CD14-positive monocyte (primary cell): ENCODE measurements around the gene FCER1A. TPM values are rescaled to one million over a fixed set of nuclear protein-coding genes. Genes with fewer than 3 reads are reported as not detected.

Experiments
- DNase-seq, 3 donors: peaks; one replicate each; pipeline ENCODE4 v3.0.0-alpha.2; 2011 to 2022
- H2AFZ ChIP-seq: 2 replicates; pipeline ENCODE4 v1.6.0; 2012; ENCODE audit warnings: mild to moderate bottlenecking, low read depth, low read length, inconsistent platforms; ENCODE audit not compliant: insufficient read depth, poor library complexity, severe bottlenecking
- H3K27ac ChIP-seq, 2 donors: 1 replicate in 1 of 2; 2 replicates in 1 of 2; pipeline ENCODE4 v1.5.1; 2012 to 2013; ENCODE audit warnings: low read length in 2 of 2, control low read depth in 1 of 2, inconsistent platforms in 1 of 2, low read depth in 1 of 2, mild to moderate bottlenecking in 1 of 2
- H3K27me3 ChIP-seq, 2 donors: one replicate each; pipeline versions ENCODE4 v1.6.0 to v1.6.1; 2011 to 2013; ENCODE audit warnings: low read length in 2 of 2; ENCODE audit not compliant: control insufficient read depth in 2 of 2, insufficient read depth in 2 of 2
- H3K36me3 ChIP-seq, 2 donors: replicated peaks in 1 of 2; 1 replicate in 1 of 2; 2 replicates in 1 of 2; pipeline versions ENCODE4 v1.5.1 to v1.6.1; 2012 to 2013; ENCODE audit warnings: low read length in 2 of 2, control low read depth in 1 of 2, inconsistent platforms in 1 of 2, mild to moderate bottlenecking in 1 of 2; ENCODE audit not compliant: insufficient read depth in 2 of 2, control insufficient read depth in 1 of 2
- H3K4me1 ChIP-seq, 2 donors: 1 replicate in 1 of 2; 2 replicates in 1 of 2; pipeline versions ENCODE4 v1.5.1 to v1.6.1; 2012 to 2013; ENCODE audit warnings: low read length in 2 of 2, control low read depth in 1 of 2, inconsistent platforms in 1 of 2, mild to moderate bottlenecking in 1 of 2, moderate library complexity in 1 of 2; ENCODE audit not compliant: insufficient read depth in 2 of 2, control insufficient read depth in 1 of 2
- H3K4me2 ChIP-seq: replicated peaks from 2 replicates; pipeline ENCODE3; 2012; ENCODE audit warnings: low read length, moderate library complexity, mild to moderate bottlenecking; ENCODE audit not compliant: poor library complexity, severe bottlenecking; ENCODE audit errors: extremely low read depth
- H3K4me3 ChIP-seq, 3 experiments: fragments of 200-600 bp in 1 of 3; sonication (generic) in 1 of 3; replicated peaks in 1 of 3; 1 replicate in 2 of 3; 2 replicates in 1 of 3; pipeline ENCODE4 v1.5.1; 2011 to 2013; ENCODE audit warnings: low read length in 3 of 3, mild to moderate bottlenecking in 3 of 3, control low read depth in 2 of 3, low read depth in 2 of 3, inconsistent platforms in 1 of 3, moderate library complexity in 1 of 3
- H3K79me2 ChIP-seq: 2 replicates; pipeline ENCODE4 v1.6.0; 2012; ENCODE audit warnings: mild to moderate bottlenecking, control low read depth, inconsistent platforms, low read length, moderate library complexity; ENCODE audit not compliant: insufficient read depth
- H3K9ac ChIP-seq: 2 replicates; pipeline ENCODE4 v1.6.0; 2017; ENCODE audit warnings: low read length, mild to moderate bottlenecking; ENCODE audit not compliant: insufficient read depth, poor library complexity, severe bottlenecking
- H3K9me3 ChIP-seq, 2 donors: replicated peaks in 1 of 2; 1 replicate in 1 of 2; 2 replicates in 1 of 2; pipeline versions ENCODE4 v1.5.1 to v1.6.1; 2012 to 2013; ENCODE audit warnings: low read length in 2 of 2, control low read depth in 1 of 2; ENCODE audit not compliant: control insufficient read depth in 1 of 2, insufficient read depth in 1 of 2
- H4K20me1 ChIP-seq: 2 replicates; pipeline ENCODE4 v1.6.0; 2012; ENCODE audit warnings: mild to moderate bottlenecking, low read length, control low read depth, moderate library complexity; ENCODE audit not compliant: insufficient read depth
- H3K27ac Mint-ChIP-seq, 7 donors: one replicate each; pipeline ENCODE4 v1.8.0; 2020; ENCODE audit warnings: mild to moderate bottlenecking in 7 of 7, mixed read lengths in 7 of 7, moderate library complexity in 6 of 7, inconsistent platforms in 2 of 7
- H3K27me3 Mint-ChIP-seq, 3 donors: one replicate each; pipeline ENCODE4 v1.8.0; 2021 to 2022; ENCODE audit warnings: low read depth in 3 of 3, mild to moderate bottlenecking in 3 of 3, mixed read lengths in 3 of 3, moderate library complexity in 3 of 3, inconsistent platforms in 1 of 3
- H3K36me3 Mint-ChIP-seq, 2 donors: one replicate each; pipeline ENCODE4 v1.8.0; 2020; ENCODE audit warnings: mixed read lengths in 2 of 2, inconsistent platforms in 1 of 2, mild to moderate bottlenecking in 1 of 2
- H3K4me1 Mint-ChIP-seq: one replicate; pipeline ENCODE4 v1.8.0; 2020; ENCODE audit warnings: mild to moderate bottlenecking, mixed read lengths
- H3K4me3 Mint-ChIP-seq, 2 donors: one replicate each; pipeline ENCODE4 v1.8.0; 2020; ENCODE audit warnings: mild to moderate bottlenecking in 2 of 2, mixed read lengths in 2 of 2, moderate library complexity in 1 of 2
- H3K9me3 Mint-ChIP-seq, 7 donors: one replicate each; pipeline ENCODE4 v1.8.0; 2020 to 2022; ENCODE audit warnings: mixed read lengths in 7 of 7, mild to moderate bottlenecking in 6 of 7, moderate library complexity in 6 of 7, inconsistent platforms in 2 of 7
- WGBS: methylation state at CpG from one replicate; pipeline ENCODE4 v1.1.5; 2013; ENCODE audit warnings: missing lambda C conversion rate; ENCODE audit not compliant: insufficient coverage; 5-methylcytosine and 5-hydroxymethylcytosine counted together
- intact Hi-C, 2 donors: fragments of 100-400 bp; cut with micrococcal nuclease; formaldehyde crosslinking; loops; one replicate each; pipeline versions ENCODE4 v1.15.0 to v1.15.1; 2023
- polyA plus RNA-seq, 3 donors: library from polyadenylated mRNA; depleted of rRNA in 1 of 3; unstranded in 2 of 3; stranded (reverse) in 1 of 3; fragments of 300-500 nt in 2 of 3; fragments of >200 nt in 1 of 3; fragmentation: Illumina TruSeq in 2 of 3; gene quantifications; 1 replicate in 2 of 3; 2 replicates in 1 of 3; pipeline ENCODE4 v1.2.3, GENCODE V29; 2012 to 2021
- TF ChIP-seq, protein P1 (sequence below): fragments of 200-600 bp; IDR thresholded peaks from one replicate; pipeline ENCODE4 v1.8.0; 2022; ENCODE audit warnings: antibody characterized with exemption, mild to moderate bottlenecking

FCER1A gene
- polyA plus RNA-seq, 3 donors: 8.4 to 29.6 (median 11.8) TPM

DNA sequence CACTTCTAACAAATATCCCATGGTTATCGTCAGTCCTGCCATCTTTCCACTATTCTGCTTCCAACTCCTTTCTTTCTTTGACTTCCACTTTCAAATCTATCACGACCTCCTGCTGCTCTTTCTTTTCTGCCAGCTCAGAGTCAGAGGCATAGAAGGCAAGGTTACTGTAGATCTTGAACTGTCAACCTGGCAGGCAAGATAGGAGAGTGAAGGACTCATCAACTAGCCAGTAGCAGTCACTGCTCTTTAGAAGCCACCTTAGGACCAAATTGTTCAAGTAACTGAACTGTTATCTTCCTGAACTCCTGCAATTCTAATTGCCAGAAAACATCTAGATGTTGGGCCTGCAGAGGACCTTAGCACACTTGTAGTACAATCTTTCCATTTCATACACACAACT lies 13.1 kb upstream of the FCER1A start:
- 100% methylated on average over 2 of the region's 2 CpGs for WGBS
- H2AFZ ChIP-seq: no peak overlapping the region

DNA sequence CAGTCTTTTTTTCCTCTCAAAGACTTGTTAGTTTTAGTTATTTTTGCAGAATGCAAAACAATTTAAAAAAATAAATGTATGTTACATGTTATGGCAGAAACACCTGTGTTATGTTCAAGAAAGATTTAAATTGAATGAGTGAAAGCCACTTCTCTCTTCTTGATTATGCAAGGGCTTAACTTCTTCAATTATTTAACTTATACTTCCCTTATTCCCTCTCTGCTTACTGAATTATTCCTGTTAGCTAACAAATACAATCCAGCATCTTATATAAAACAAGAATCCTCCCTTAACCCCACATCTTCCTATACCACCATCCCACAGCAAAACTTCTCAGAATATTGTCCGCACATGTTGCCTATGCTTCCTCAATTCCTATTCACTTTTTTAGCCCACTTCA lies 10.7 kb upstream of the FCER1A start:
- Histone ChIP-seq H3K4me3 (peak overlapping the region in 1 of 3 experiments; percentile 67), H3K79me2 (no peaks in the 10 kb centered on the region), H3K27ac (peak overlapping the region in 1 of 2 donors; percentile 60), H3K4me1 (peaks cover 32 to 35% of the 10 kb centered on the region in 2 donors), H3K4me2 (peak overlapping the region; percentile 78), H3K9ac (no peak overlapping the region), H3K36me3 (no peaks in the 10 kb centered on the region), H3K27me3 (no peaks in the 10 kb centered on the region), H4K20me1 (no peaks in the 10 kb centered on the region), H3K9me3 (no peaks in the 10 kb centered on the region), H2AFZ (no peak overlapping the region)
- Mint-ChIP-seq H3K4me1 (peaks cover 32% of the 10 kb centered on the region), H3K27me3 (peaks cover 0 to 2% (median 0%) of the 10 kb centered on the region in 3 donors), H3K36me3 (no peaks in the 10 kb centered on the region), H3K9me3 (no peaks in the 10 kb centered on the region), H3K4me3 (peak overlapping the region; percentile 0 to 87), H3K27ac (peak overlapping the region in 6 of 7 donors; percentile 59 to 90 (median 76))
- DNase-seq: peak in 2 of 3 donors; percentile 35 to 51
- intact Hi-C loops: no loop called here
- WGBS: 20% methylated on average over 1 of the region's 1 CpG
- TF ChIP-seq, protein P1, sequence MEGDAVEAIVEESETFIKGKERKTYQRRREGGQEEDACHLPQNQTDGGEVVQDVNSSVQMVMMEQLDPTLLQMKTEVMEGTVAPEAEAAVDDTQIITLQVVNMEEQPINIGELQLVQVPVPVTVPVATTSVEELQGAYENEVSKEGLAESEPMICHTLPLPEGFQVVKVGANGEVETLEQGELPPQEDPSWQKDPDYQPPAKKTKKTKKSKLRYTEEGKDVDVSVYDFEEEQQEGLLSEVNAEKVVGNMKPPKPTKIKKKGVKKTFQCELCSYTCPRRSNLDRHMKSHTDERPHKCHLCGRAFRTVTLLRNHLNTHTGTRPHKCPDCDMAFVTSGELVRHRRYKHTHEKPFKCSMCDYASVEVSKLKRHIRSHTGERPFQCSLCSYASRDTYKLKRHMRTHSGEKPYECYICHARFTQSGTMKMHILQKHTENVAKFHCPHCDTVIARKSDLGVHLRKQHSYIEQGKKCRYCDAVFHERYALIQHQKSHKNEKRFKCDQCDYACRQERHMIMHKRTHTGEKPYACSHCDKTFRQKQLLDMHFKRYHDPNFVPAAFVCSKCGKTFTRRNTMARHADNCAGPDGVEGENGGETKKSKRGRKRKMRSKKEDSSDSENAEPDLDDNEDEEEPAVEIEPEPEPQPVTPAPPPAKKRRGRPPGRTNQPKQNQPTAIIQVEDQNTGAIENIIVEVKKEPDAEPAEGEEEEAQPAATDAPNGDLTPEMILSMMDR: no peak

More for the DNA sequence above, 13.1 kb upstream of the FCER1A start:
- Histone ChIP-seq H4K20me1 (no peaks in the 10 kb centered on the region), H3K4me1 (peaks cover 32 to 35% of the 10 kb centered on the region in 2 donors), H3K4me2 (no peak overlapping the region), H3K36me3 (no peaks in the 10 kb centered on the region), H3K27me3 (no peaks in the 10 kb centered on the region), H3K9me3 (no peaks in the 10 kb centered on the region), H3K9ac (no peak overlapping the region), H3K4me3 (no peak overlapping the region), H3K79me2 (no peaks in the 10 kb centered on the region), H3K27ac (no peak overlapping the region)
- H3K36me3 Mint-ChIP-seq: no peaks in the 10 kb centered on the region
- intact Hi-C loops: no loop called here
- no peak overlapping the region for H3K27ac Mint-ChIP-seq
- H3K4me3 Mint-ChIP-seq: no peak overlapping the region
- H3K27me3 Mint-ChIP-seq: peaks cover 0 to 2% (median 0%) of the 10 kb centered on the region in 3 donors
- TF ChIP-seq, protein P1: no peak
- peaks cover 32% of the 10 kb centered on the region for H3K4me1 Mint-ChIP-seq
- DNase-seq: no peak
- peaks cover 0 to 2% (median 0%) of the 10 kb centered on the region in 7 donors for H3K9me3 Mint-ChIP-seq
